GM13977 (cell line): ENCODE results near the gene HIBADH.
A peak's percentile ranks its signal among the peaks of the same experiment; 100 is the strongest.

Experiments used
- DNase-seq: peaks from one replicate; pipeline ENCODE4 v3.0.0; 2012; ENCODE audit warnings: low spot score
- CTCF ChIP-seq: IDR thresholded peaks from 2 replicates; pipeline ENCODE4 v1.5.1; 2012; ENCODE audit warnings: mild to moderate bottlenecking, control low read depth; ENCODE audit not compliant: insufficient read depth; ENCODE audit errors: extremely low read depth, missing control alignments
- in situ Hi-C: fragments of 300-500 bp; cut with MboI; formaldehyde crosslinking; loops from one replicate; pipeline ENCODE4 v1.12.0; 2022; ENCODE audit warnings: low sequenced_read_pairs, low pct_unique_long_range_greater_than_20kb, mixed read lengths, inconsistent platforms; ENCODE audit not compliant: unreplicated experiment

Gene HIBADH

DNA sequence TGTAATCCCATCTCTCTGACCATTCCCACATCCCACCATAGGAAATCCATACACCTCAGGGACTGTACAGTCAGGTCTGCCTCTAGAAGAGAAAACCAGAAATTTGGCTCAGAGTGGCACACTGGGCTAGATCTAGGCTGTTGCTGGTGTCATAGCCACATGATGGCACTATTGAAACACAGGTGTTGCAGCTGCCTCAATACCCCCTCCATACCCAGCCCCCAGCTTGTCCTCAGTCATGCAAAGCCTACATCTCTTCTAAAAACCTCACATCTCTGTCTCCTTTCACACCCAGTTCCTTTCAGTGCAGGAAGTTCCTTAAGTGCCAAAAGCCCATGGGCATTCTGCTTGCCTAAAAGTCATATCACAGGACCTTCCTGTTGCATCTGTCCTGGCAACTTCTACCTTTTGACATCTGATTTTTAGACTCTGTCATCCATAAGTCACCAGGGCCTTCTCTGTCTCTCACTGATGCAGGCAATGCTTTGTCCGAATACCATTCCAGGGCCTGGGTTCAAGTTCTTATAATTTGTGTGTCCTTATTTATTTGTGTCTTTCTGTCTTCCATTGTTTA is 27.0 kb upstream of the HIBADH start:
- peak; percentile 56 for TF ChIP-seq CTCF
- in situ Hi-C loops: no loop called here
- peak; percentile 35 for DNase-seq

GRCh38 chr7:27689150-27689549 is 26.5 kb upstream of the HIBADH start:
- no peak for DNase-seq
- in situ Hi-C loops: no loop called here
- TF ChIP-seq CTCF: no peak

DNA sequence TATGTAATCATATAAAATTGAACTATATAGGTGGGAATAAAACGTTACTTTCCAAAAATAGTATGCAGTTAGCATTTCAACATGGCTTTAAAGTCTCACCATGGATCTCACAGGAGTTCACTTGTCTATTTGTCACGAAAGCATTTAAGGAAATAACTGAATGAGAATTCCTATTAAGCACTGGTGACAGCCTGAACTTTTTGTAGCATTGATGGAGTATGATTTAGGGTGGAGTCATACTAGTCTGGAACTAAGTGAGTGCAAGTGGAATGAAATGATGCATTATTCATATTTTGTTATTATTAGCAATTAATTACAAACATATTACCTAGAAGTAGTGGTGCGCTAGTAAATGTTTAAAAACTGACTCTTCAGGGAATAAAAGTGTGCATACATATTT is 26.0 kb upstream of the HIBADH start:
- in situ Hi-C loops: no loop called here
- no peak for DNase-seq
- TF ChIP-seq CTCF: no peak

DNA sequence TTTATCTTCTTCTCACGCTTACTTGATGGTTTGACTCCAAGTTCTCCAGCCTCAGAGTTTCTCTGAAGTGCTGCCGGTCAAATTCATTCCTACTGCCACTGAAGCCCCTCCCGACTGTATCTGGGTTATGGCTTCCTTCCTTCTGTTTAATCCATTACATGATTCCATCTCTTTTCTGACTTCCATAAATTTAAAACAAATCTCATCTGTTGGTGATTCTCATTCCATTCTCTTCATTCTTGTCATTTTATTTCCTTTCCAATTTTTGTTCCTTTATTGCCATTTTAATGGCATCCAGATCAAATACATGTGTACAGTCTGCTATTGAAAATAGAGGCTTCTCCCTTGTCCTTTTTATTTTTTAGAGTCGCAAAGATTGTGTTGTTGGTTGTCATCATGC is 25.4 kb upstream of the HIBADH start:
- in situ Hi-C loops: no loop called here
- DNase-seq: no peak
- TF ChIP-seq CTCF: no peak

DNA sequence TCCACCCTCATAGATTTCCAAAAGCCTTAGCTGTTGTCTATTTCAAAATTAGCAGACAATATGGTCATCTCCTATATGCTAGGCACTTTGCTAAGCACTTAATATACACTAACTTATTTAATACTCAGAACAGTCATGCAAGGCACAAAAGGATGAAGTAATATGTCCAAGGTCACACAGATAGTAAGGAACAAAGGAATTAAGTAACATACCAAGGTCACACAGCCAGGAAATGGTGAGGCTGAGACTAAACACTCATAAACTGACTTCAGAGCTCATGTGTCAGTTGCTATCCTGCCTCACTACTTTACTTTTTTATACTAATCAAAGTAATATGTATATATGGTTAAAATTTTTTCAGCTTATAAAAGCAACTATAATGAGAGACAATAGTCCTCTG is 23.6 kb upstream of the HIBADH start:
- no peak for TF ChIP-seq CTCF
- in situ Hi-C loops: no loop called here
- DNase-seq: no peak

- in situ Hi-C loops: no loop called here
- no peak for TF ChIP-seq CTCF
Observed at GRCh38 chr7:27685893-27686292, 23.2 kb upstream of the HIBADH start.

DNA sequence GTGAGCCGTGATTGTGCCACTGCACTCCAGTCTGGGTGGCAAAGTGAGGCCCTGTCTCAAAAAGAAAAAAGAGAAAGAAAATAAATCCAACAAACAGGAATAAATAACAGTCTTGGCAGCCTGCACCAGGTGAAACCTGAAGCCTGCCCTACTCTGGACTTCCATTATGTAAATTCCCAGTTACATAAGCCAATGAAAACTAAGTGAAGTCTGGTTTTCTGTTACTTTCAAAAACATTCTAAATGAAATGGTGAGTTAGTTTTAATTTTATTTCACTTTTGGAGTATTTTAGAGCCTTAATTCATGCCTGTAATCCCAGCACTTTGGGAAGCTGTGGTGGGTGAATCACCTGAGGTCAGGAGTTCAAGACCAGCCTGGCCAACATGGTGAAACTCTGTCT is 22.5 kb upstream of the HIBADH start:
- DNase-seq: no peak
- in situ Hi-C loops: no loop called here
- TF ChIP-seq CTCF: no peak

More at GRCh38 chr7:27685893-27686292, 23.2 kb upstream of the HIBADH start:
- DNase-seq: no peak
